ENCODE measurements around the gene GABPB2.

GABPB2 gene
- total RNA-seq: 61.9 to 70.5 (median 70.3) reads per million in 3 donors

DNA sequence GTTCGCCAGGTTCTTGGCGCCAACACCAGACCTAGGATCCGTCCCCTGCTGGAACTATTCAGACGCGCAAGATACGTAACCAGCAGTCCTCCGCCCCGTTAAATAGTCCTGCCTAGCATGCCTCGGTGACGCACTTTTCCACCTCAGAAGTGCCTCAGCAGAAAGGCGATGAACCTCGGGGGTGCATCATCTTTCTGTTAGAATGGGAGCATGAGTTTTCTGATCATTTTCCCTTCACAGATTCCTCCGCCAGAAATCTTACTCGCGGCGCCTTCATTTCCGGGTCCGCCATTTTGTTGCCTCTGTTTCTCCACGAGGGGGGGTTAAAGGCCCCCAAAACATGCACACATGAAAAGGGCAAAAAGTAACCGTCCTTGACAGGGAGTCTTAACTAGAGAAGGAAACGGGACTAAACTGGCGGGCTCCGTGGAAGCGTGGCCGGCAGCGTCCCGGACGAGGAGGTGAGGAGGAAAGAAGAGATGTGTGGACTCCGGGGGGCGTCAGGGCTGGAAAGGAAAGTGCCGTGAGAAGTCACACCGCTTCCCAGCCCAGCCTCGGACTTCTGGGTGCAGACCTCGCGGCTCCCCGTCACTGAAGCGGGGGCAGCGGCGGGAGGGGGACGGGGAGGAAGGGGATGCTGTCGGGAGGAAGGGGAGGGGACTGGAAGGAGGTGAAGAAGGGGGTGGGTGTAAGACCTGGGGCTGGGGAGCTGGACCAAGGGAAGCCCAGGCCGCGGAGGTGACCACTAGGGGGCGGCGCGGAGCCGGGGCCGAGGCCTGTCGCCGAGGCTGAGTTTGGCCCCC is at the start of gene GABPB2:
GABPB2 (plus strand) TSS at position 288 of the 803 bp plus-strand sequence. CDS start 17,429 bp downstream, outside the sequence.
- H3K36me3 ChIP-seq (ENCODE audit: control insufficient read depth, insufficient read depth, low read length): peaks cover 2% of the 10 kb centered on the region
- DNase-seq: peak; percentile 72 to 81 (median 76)

DNA sequence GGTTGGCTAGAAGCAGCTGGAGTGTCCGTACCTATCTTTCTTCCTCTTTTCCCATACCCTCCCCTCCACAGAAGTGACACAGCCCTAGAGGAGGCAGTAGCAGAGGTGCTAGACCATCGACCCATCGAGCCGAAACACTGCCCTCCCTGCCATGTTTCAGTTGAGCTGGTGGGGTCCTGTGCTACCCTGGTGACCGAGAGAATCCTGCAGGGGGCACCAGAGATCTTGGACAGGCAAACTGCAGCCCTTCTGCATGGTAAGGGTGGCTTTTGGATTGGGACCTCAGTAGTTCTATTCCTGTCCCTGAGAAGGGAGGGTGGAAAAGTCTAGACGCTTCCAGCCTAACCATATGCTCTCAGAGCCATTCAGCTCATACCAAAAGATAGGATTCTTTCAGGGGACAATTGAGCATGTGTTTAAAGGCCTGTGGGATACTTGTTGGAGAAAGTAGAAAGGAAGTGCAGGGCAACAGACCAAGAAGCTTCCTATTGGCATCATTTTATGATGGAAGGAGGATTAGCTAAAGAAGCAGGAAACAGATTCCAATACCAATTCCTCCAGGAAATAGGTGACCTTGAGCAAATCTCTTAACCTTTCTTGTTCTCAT is 45.9 kb upstream of the GABPB2 start:
- H3K36me3 ChIP-seq (ENCODE audit: control insufficient read depth, insufficient read depth, low read length): peaks cover 36% of the 10 kb centered on the region
- H3K9me3 ChIP-seq (ENCODE audit: control insufficient read depth, low read length): no peaks in the 10 kb centered on the region
- H3K27ac ChIP-seq (ENCODE audit: insufficient read depth, low read length, poor library complexity, severe bottlenecking): no peak overlapping the region
- peak; percentile 68 to 75 (median 71) for DNase-seq
- no peak overlapping the region for H3K4me3 ChIP-seq (ENCODE audit: insufficient read depth, low read depth, low read length, poor library complexity, severe bottlenecking)
- no peaks in the 10 kb centered on the region for H3K27me3 ChIP-seq (replicated peaks; ENCODE audit: control insufficient read depth, insufficient read depth, low read length, poor library complexity, severe bottlenecking)
- peaks cover 3% of the 10 kb centered on the region for H3K4me1 ChIP-seq (ENCODE audit: control insufficient read depth, insufficient read depth, low read length, poor library complexity, severe bottlenecking)

More for the DNA sequence above, at the start of gene GABPB2:
- Histone ChIP-seq H3K9me3 (ENCODE audit: control insufficient read depth, low read length) (no peaks in the 10 kb centered on the region), H3K4me3 (ENCODE audit: insufficient read depth, low read depth, low read length, poor library complexity, severe bottlenecking) (peak within 1 kb of the TSS; percentile 90), H3K4me1 (ENCODE audit: control insufficient read depth, insufficient read depth, low read length, poor library complexity, severe bottlenecking) (peaks cover 5% of the 10 kb centered on the region), H3K27ac (ENCODE audit: insufficient read depth, low read length, poor library complexity, severe bottlenecking) (peak within 1 kb of the TSS; percentile 97), H3K27me3 (replicated peaks; ENCODE audit: control insufficient read depth, insufficient read depth, low read length, poor library complexity, severe bottlenecking) (no peaks in the 10 kb centered on the region)

DNA sequence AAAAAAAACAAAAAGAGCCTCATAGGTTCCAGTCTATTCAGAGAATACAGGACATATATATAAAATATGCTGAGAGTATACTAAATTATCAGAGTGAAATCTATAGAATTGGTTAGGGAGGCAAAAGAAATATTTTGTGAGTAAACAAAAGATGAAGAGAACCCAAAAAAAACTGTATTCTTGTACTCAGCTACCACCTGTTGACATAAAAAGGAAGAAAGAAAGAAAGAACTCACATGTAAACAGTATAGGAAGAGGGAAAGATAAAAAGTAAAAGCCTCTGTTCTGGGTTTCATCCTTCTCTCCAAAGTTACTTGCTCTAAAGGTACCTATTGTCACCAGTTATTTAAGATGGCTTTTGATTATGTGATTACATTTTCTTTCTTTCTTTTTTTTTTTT is 44.1 kb upstream of the GABPB2 start:
- Histone ChIP-seq H3K9me3 (ENCODE audit: control insufficient read depth, low read length) (no peaks in the 10 kb centered on the region), H3K4me3 (ENCODE audit: insufficient read depth, low read depth, low read length, poor library complexity, severe bottlenecking) (no peak overlapping the region), H3K4me1 (ENCODE audit: control insufficient read depth, insufficient read depth, low read length, poor library complexity, severe bottlenecking) (peaks cover 3% of the 10 kb centered on the region), H3K27me3 (replicated peaks; ENCODE audit: control insufficient read depth, insufficient read depth, low read length, poor library complexity, severe bottlenecking) (no peaks in the 10 kb centered on the region), H3K36me3 (ENCODE audit: control insufficient read depth, insufficient read depth, low read length) (peaks cover 45% of the 10 kb centered on the region), H3K27ac (ENCODE audit: insufficient read depth, low read length, poor library complexity, severe bottlenecking) (no peak overlapping the region)
- no peak for DNase-seq

DNA sequence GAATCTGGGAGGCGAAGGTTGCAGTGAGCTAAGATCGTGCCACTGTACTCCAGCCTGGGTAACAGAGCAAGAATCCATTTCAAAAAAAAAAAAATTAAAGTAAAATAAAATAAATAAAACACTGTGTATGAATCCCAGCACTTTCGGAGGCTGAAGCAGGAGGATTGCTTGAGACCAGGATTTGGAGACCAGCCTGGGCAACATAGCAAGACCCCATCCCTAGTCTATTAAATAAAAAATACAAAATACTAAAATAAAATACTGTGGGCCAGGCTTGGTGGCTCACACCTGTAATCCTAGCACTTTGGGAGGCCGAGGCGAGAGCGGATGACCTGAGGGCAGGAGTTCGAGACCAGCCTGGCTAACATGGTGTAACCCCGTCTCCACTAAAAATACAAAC is 38.4 kb upstream of the GABPB2 start:
- no peaks in the 10 kb centered on the region for H3K9me3 ChIP-seq (ENCODE audit: control insufficient read depth, low read length)
- H3K4me3 ChIP-seq (ENCODE audit: insufficient read depth, low read depth, low read length, poor library complexity, severe bottlenecking): no peak overlapping the region
- no peaks in the 10 kb centered on the region for H3K4me1 ChIP-seq (ENCODE audit: control insufficient read depth, insufficient read depth, low read length, poor library complexity, severe bottlenecking)
- peaks cover 40% of the 10 kb centered on the region for H3K36me3 ChIP-seq (ENCODE audit: control insufficient read depth, insufficient read depth, low read length)
- DNase-seq: no peak
- H3K27ac ChIP-seq (ENCODE audit: insufficient read depth, low read length, poor library complexity, severe bottlenecking): no peak overlapping the region
- H3K27me3 ChIP-seq (replicated peaks; ENCODE audit: control insufficient read depth, insufficient read depth, low read length, poor library complexity, severe bottlenecking): no peaks in the 10 kb centered on the region

DNA sequence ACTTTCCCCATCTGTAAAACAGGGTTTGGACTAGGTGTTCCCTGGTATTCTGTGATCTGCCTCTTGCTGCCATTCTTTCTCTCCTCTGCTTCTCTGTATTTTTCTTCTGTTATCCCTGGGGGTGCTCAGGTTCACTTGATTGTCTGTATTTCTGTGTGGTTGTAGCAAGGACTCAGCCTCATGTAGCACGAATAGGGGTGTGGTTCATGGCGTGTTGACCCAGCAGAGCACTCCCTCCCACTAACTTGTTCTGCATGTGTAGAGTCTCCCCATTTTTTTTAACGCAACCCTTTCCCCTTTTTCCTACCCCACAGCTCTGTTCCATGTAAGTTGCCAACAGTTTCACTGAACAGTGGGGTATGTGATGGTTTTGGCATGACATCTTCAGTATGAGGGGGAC is 35.4 kb upstream of the GABPB2 start:
- Histone ChIP-seq H3K9me3 (ENCODE audit: control insufficient read depth, low read length) (no peaks in the 10 kb centered on the region), H3K4me1 (ENCODE audit: control insufficient read depth, insufficient read depth, low read length, poor library complexity, severe bottlenecking) (no peaks in the 10 kb centered on the region), H3K27me3 (replicated peaks; ENCODE audit: control insufficient read depth, insufficient read depth, low read length, poor library complexity, severe bottlenecking) (no peaks in the 10 kb centered on the region), H3K4me3 (ENCODE audit: insufficient read depth, low read depth, low read length, poor library complexity, severe bottlenecking) (no peak overlapping the region), H3K36me3 (ENCODE audit: control insufficient read depth, insufficient read depth, low read length) (peaks cover 25% of the 10 kb centered on the region), H3K27ac (ENCODE audit: insufficient read depth, low read length, poor library complexity, severe bottlenecking) (no peak overlapping the region)
- DNase-seq: no peak

DNA sequence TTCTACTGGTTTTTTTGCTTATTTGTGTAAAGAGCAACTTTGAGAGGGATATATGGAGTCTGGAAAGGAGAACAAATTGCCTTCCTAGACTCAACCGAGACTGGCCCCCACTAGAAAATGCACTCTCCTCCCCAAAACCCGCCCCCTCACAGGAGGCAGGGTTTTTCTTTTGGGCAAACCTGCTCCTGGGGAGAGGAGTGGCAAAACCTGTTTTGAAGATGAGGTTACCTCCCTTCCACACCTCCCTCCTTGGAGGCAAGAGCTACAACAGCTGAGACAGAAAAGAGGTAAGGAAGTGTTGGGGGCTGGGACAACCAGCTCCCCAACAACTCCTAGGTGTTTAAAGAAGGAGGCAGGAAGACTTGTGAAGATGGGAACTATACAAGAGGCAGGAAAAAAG is 34.2 kb upstream of the GABPB2 start, which contains the start of gene BNIPL:
BNIPL (plus strand) TSS at position 231 of the 400 bp plus-strand sequence; CDS start at position 371, 140 bp downstream.
- H3K27ac ChIP-seq (ENCODE audit: insufficient read depth, low read length, poor library complexity, severe bottlenecking): no peak within 1 kb of the TSS
- no peaks in the 10 kb centered on the region for H3K9me3 ChIP-seq (ENCODE audit: control insufficient read depth, low read length)
- no peaks in the 10 kb centered on the region for H3K27me3 ChIP-seq (replicated peaks; ENCODE audit: control insufficient read depth, insufficient read depth, low read length, poor library complexity, severe bottlenecking)
- no peak within 1 kb of the TSS for H3K4me3 ChIP-seq (ENCODE audit: insufficient read depth, low read depth, low read length, poor library complexity, severe bottlenecking)
- DNase-seq: no peak
- H3K4me1 ChIP-seq (ENCODE audit: control insufficient read depth, insufficient read depth, low read length, poor library complexity, severe bottlenecking): no peaks in the 10 kb centered on the region
- H3K36me3 ChIP-seq (ENCODE audit: control insufficient read depth, insufficient read depth, low read length): peaks cover 16% of the 10 kb centered on the region

DNA sequence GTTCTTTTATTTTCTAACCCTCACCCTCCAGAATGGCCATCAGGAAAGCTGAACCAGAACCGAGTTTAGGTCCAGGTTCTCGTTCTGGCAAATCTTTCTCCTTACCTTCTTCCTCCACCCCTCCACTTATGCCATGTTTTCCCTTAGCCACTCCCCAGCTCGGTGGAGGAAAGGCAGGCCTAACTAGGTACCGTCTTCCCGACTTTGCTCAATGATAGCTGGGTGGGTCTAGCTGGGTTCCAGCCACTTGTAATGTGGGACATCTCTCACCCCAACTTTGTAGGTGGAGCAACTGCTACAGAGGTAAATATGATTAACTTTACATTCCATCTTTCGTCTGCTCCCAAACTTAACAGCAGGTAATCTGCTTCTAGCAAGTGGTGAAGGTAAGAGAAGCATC is 33.5 kb upstream of the GABPB2 start:
- DNase-seq: no peak
- Histone ChIP-seq H3K4me3 (ENCODE audit: insufficient read depth, low read depth, low read length, poor library complexity, severe bottlenecking) (no peak overlapping the region), H3K27me3 (replicated peaks; ENCODE audit: control insufficient read depth, insufficient read depth, low read length, poor library complexity, severe bottlenecking) (no peaks in the 10 kb centered on the region), H3K27ac (ENCODE audit: insufficient read depth, low read length, poor library complexity, severe bottlenecking) (no peak overlapping the region), H3K4me1 (ENCODE audit: control insufficient read depth, insufficient read depth, low read length, poor library complexity, severe bottlenecking) (no peaks in the 10 kb centered on the region), H3K9me3 (ENCODE audit: control insufficient read depth, low read length) (no peaks in the 10 kb centered on the region), H3K36me3 (ENCODE audit: control insufficient read depth, insufficient read depth, low read length) (peaks cover 13% of the 10 kb centered on the region)

DNA sequence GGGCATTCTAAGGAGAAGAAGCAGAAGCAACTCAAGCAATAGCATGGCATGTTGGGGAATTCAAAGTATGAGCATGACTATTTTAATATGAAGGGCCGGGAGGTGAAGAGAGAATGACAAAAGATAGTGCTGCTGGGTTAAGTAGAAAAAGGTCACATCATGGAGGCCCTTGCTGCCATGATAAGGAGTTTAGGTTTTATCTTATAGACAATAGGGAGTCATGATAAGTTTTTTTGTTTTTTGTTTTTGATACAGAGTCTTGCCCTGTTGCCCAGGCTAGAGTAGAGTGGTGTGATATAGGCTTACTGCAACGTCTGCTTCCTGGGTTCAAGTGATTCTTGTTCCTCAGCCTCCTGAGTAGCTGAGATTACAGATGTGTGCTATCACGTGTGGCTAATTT is 31.0 kb upstream of the GABPB2 start:
- no peak overlapping the region for H3K27ac ChIP-seq (ENCODE audit: insufficient read depth, low read length, poor library complexity, severe bottlenecking)
- peaks cover 3% of the 10 kb centered on the region for H3K36me3 ChIP-seq (ENCODE audit: control insufficient read depth, insufficient read depth, low read length)
- H3K27me3 ChIP-seq (replicated peaks; ENCODE audit: control insufficient read depth, insufficient read depth, low read length, poor library complexity, severe bottlenecking): no peaks in the 10 kb centered on the region
- H3K9me3 ChIP-seq (ENCODE audit: control insufficient read depth, low read length): no peaks in the 10 kb centered on the region
- no peaks in the 10 kb centered on the region for H3K4me1 ChIP-seq (ENCODE audit: control insufficient read depth, insufficient read depth, low read length, poor library complexity, severe bottlenecking)
- no peak overlapping the region for H3K4me3 ChIP-seq (ENCODE audit: insufficient read depth, low read depth, low read length, poor library complexity, severe bottlenecking)
- no peak for DNase-seq

DNA sequence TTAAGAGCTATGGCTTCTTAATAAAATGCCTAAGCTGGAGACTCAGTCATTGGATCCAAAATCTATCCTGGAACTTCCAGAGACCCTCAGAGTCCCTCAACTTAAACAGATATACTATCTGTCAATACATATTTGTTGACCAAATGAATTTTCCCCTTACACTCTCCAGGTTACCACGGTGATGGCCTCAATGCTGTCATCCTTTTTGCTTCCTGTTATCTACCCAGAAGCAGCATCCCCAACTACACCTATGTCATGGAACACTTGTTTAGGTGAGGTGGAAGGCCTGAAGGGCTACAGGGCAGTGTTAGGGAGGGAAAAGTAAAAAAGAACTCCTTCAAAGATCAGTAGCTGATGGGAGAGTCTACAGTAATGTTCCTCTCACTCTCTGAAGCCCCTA is 27.4 kb upstream of the GABPB2 start:
- no peak for DNase-seq
- H3K9me3 ChIP-seq (ENCODE audit: control insufficient read depth, low read length): no peaks in the 10 kb centered on the region
- peaks cover 8% of the 10 kb centered on the region for H3K4me1 ChIP-seq (ENCODE audit: control insufficient read depth, insufficient read depth, low read length, poor library complexity, severe bottlenecking)

DNA sequence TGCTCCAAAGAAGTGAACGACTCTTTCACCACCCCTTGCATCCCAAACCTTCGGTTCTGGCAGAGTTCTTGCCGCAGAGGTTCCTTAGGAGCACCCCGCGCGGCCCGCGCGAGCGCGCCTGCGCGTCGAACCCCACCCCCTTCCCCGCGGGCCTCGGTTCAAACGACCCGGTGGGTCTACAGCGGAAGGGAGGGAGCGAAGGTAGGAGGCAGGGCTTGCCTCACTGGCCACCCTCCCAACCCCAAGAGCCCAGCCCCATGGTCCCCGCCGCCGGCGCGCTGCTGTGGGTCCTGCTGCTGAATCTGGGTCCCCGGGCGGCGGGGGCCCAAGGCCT is 23.0 kb upstream of the GABPB2 start, which contains the start of gene C1orf56:
C1orf56 (plus strand) TSS at position 161 of the 334 bp plus-strand sequence; CDS start at position 258, 97 bp downstream.
- H3K9me3 ChIP-seq (ENCODE audit: control insufficient read depth, low read length): no peaks in the 10 kb centered on the region
- no peaks in the 10 kb centered on the region for H3K27me3 ChIP-seq (replicated peaks; ENCODE audit: control insufficient read depth, insufficient read depth, low read length, poor library complexity, severe bottlenecking)
- H3K36me3 ChIP-seq (ENCODE audit: control insufficient read depth, insufficient read depth, low read length): peaks cover 12% of the 10 kb centered on the region
- H3K4me1 ChIP-seq (ENCODE audit: control insufficient read depth, insufficient read depth, low read length, poor library complexity, severe bottlenecking): peaks cover 20% of the 10 kb centered on the region
- peak in 2 of 3 donors; percentile 32 to 50 for DNase-seq
- peak within 1 kb of the TSS; percentile 74 for H3K4me3 ChIP-seq (ENCODE audit: insufficient read depth, low read depth, low read length, poor library complexity, severe bottlenecking)
- peak within 1 kb of the TSS; percentile 82 for H3K27ac ChIP-seq (ENCODE audit: insufficient read depth, low read length, poor library complexity, severe bottlenecking)

More for the DNA sequence above, 27.4 kb upstream of the GABPB2 start:
- Histone ChIP-seq H3K4me3 (ENCODE audit: insufficient read depth, low read depth, low read length, poor library complexity, severe bottlenecking) (no peak overlapping the region), H3K27me3 (replicated peaks; ENCODE audit: control insufficient read depth, insufficient read depth, low read length, poor library complexity, severe bottlenecking) (no peaks in the 10 kb centered on the region), H3K36me3 (ENCODE audit: control insufficient read depth, insufficient read depth, low read length) (no peaks in the 10 kb centered on the region), H3K27ac (ENCODE audit: insufficient read depth, low read length, poor library complexity, severe bottlenecking) (no peak overlapping the region)
